ENCODE data around the gene PLEKHA6.

GRCh38 chr1:204285436-204286305, 74.1 kb downstream of the PLEKHA6 start:
- no peak for TF ChIP-seq CTCF (conservative IDR thresholded peaks at IDR 0.05; ENCODE audit: low read depth, low read length)
- no peak for TF ChIP-seq MAZ (IDR thresholded peaks at IDR 0.05; ENCODE audit: borderline replicate concordance, low read depth, low read length)
- no peak for TF ChIP-seq POLR2A (IDR thresholded peaks at IDR 0.05; ENCODE audit: low read depth, low read length)
- TF ChIP-seq MAFK (IDR thresholded peaks at IDR 0.05; ENCODE audit: low read depth, low read length): no peak
- TF ChIP-seq RAD21 (IDR thresholded peaks at IDR 0.05; ENCODE audit: low read length): no peak
- no peak for TF ChIP-seq CEBPB (IDR thresholded peaks at IDR 0.05; ENCODE audit: low read depth, low read length)
- no peak for TF ChIP-seq CHD1 (IDR thresholded peaks at IDR 0.05; ENCODE audit: low read depth, low read length)
- no peak for TF ChIP-seq RCOR1 (IDR thresholded peaks at IDR 0.05; ENCODE audit: insufficient replicate concordance, low read length)

Measured in IMR-90 (cell line).